Measurements from ENCODE around the gene UBAC2. TPM values are rescaled to one million over a fixed set of nuclear protein-coding genes. Genes with fewer than 3 reads are reported as not detected.
"Not testable (repeated sequence)": the region's sequence is repeated elsewhere in the genome, so short reads cannot be mapped to it uniquely, and the experiment has no call there.

Gene UBAC2
- total RNA-seq, 1 donor, result 36.9 TPM

- Histone ChIP-seq H3K9me3 (ENCODE audit: low read depth, low read length) (no peaks in the 10 kb centered on the region), H3K4me3 (ENCODE audit: insufficient read depth, low read length) (peak overlapping the region; percentile 14), H3K4me2 (ENCODE audit: insufficient read depth, low read length) (peak overlapping the region; percentile 67), H3K4me1 (ENCODE audit: insufficient read depth, low read length) (peaks cover 10% of the 10 kb centered on the region), H3K79me2 (ENCODE audit: insufficient read depth, low read length) (peaks cover 66% of the 10 kb centered on the region), H3K27me3 (ENCODE audit: insufficient read depth, low read length) (no peaks in the 10 kb centered on the region), H2AFZ (ENCODE audit: low read length) (no peak overlapping the region), H3K27ac (ENCODE audit: low read depth, low read length) (peak overlapping the region; percentile 39), H4K20me1 (ENCODE audit: insufficient read depth, low read length) (peaks cover 50% of the 10 kb centered on the region), H3K36me3 (ENCODE audit: insufficient read depth, low read length) (no peaks in the 10 kb centered on the region)
- peak; percentile 87 for DNase-seq (ENCODE audit: insufficient read length, low spot score, missing footprints)
- TF ChIP-seq, protein P1, sequence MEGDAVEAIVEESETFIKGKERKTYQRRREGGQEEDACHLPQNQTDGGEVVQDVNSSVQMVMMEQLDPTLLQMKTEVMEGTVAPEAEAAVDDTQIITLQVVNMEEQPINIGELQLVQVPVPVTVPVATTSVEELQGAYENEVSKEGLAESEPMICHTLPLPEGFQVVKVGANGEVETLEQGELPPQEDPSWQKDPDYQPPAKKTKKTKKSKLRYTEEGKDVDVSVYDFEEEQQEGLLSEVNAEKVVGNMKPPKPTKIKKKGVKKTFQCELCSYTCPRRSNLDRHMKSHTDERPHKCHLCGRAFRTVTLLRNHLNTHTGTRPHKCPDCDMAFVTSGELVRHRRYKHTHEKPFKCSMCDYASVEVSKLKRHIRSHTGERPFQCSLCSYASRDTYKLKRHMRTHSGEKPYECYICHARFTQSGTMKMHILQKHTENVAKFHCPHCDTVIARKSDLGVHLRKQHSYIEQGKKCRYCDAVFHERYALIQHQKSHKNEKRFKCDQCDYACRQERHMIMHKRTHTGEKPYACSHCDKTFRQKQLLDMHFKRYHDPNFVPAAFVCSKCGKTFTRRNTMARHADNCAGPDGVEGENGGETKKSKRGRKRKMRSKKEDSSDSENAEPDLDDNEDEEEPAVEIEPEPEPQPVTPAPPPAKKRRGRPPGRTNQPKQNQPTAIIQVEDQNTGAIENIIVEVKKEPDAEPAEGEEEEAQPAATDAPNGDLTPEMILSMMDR (IDR thresholded peaks at IDR 0.05; ENCODE audit: extremely low read depth, low read depth, low read length), result no peak
Measured at GRCh38 chr13:99228737-99229691, 28.4 kb downstream of the UBAC2 start.

GRCh38 chr13:99230588-99230987 lies 29.9 kb downstream of the UBAC2 start:
- not testable (repeated sequence) for H3K4me2 ChIP-seq (ENCODE audit: insufficient read depth, low read length); H2AFZ ChIP-seq (ENCODE audit: low read length); H3K9me3 ChIP-seq (ENCODE audit: low read depth, low read length); DNase-seq (ENCODE audit: insufficient read length, low spot score, missing footprints); H3K27ac ChIP-seq (ENCODE audit: low read depth, low read length); H3K4me3 ChIP-seq (ENCODE audit: insufficient read depth, low read length); H3K27me3 ChIP-seq (ENCODE audit: insufficient read depth, low read length); H3K36me3 ChIP-seq (ENCODE audit: insufficient read depth, low read length)
- H4K20me1 ChIP-seq (ENCODE audit: insufficient read depth, low read length), result peaks cover 44% of the 10 kb centered on the region
- H3K79me2 ChIP-seq (ENCODE audit: insufficient read depth, low read length), result peaks cover 62% of the 10 kb centered on the region
- H3K4me1 ChIP-seq (ENCODE audit: insufficient read depth, low read length), result peaks cover 10% of the 10 kb centered on the region

GRCh38 chr13:99230991-99231390 lies 30.3 kb downstream of the UBAC2 start:
- Histone ChIP-seq H3K79me2 (ENCODE audit: insufficient read depth, low read length) (peaks cover 58% of the 10 kb centered on the region), H3K27me3 (ENCODE audit: insufficient read depth, low read length) (no peaks in the 10 kb centered on the region), H4K20me1 (ENCODE audit: insufficient read depth, low read length) (peaks cover 43% of the 10 kb centered on the region), H2AFZ (ENCODE audit: low read length) (no peak overlapping the region), H3K4me1 (ENCODE audit: insufficient read depth, low read length) (peaks cover 10% of the 10 kb centered on the region), H3K36me3 (ENCODE audit: insufficient read depth, low read length) (no peaks in the 10 kb centered on the region), H3K9me3 (ENCODE audit: low read depth, low read length) (no peaks in the 10 kb centered on the region), H3K4me3 (ENCODE audit: insufficient read depth, low read length) (no peak overlapping the region), H3K27ac (ENCODE audit: low read depth, low read length) (no peak overlapping the region), H3K4me2 (ENCODE audit: insufficient read depth, low read length) (no peak overlapping the region)
- TF ChIP-seq, protein P1 (IDR thresholded peaks at IDR 0.05; ENCODE audit: extremely low read depth, low read depth, low read length), result no peak
- no peak for DNase-seq (ENCODE audit: insufficient read length, low spot score, missing footprints)

- Histone ChIP-seq H2AFZ (ENCODE audit: low read length) (no peak overlapping the region), H3K79me2 (ENCODE audit: insufficient read depth, low read length) (peaks cover 54% of the 10 kb centered on the region)
Measured at GRCh38 chr13:99231721-99232120, 31.1 kb downstream of the UBAC2 start.

More at GRCh38 chr13:99231721-99232120, 31.1 kb downstream of the UBAC2 start:
- no peak for DNase-seq (ENCODE audit: insufficient read length, low spot score, missing footprints)
- no peak overlapping the region for H3K4me3 ChIP-seq (ENCODE audit: insufficient read depth, low read length)
- no peaks in the 10 kb centered on the region for H3K36me3 ChIP-seq (ENCODE audit: insufficient read depth, low read length)
- no peak overlapping the region for H3K27ac ChIP-seq (ENCODE audit: low read depth, low read length)
- no peaks in the 10 kb centered on the region for H3K9me3 ChIP-seq (ENCODE audit: low read depth, low read length)
- TF ChIP-seq, protein P1 (IDR thresholded peaks at IDR 0.05; ENCODE audit: extremely low read depth, low read depth, low read length), result no peak
- peaks cover 37% of the 10 kb centered on the region for H4K20me1 ChIP-seq (ENCODE audit: insufficient read depth, low read length)
- H3K27me3 ChIP-seq (ENCODE audit: insufficient read depth, low read length), result no peaks in the 10 kb centered on the region
- H3K4me1 ChIP-seq (ENCODE audit: insufficient read depth, low read length), result peaks cover 10% of the 10 kb centered on the region
- H3K4me2 ChIP-seq (ENCODE audit: insufficient read depth, low read length), result no peak overlapping the region

Data from osteoblast (primary cell).